NT2/D1 (cell line): ENCODE data around the gene EPB41.

Source experiments
- SUZ12 ChIP-seq: IDR thresholded peaks from 2 replicates; pipeline ENCODE4 v1.6.1; 2011; ENCODE audit not compliant: insufficient read length, insufficient read depth; ENCODE audit errors: extremely low read depth
- YY1 ChIP-seq: IDR thresholded peaks from 2 replicates; pipeline ENCODE4 v1.6.1; 2011; ENCODE audit not compliant: insufficient read length, insufficient read depth
- ZNF274 ChIP-seq: IDR thresholded peaks from 2 replicates; pipeline ENCODE4 v1.6.1; 2011; ENCODE audit warnings: mild to moderate bottlenecking, low read depth, low read length

DNA sequence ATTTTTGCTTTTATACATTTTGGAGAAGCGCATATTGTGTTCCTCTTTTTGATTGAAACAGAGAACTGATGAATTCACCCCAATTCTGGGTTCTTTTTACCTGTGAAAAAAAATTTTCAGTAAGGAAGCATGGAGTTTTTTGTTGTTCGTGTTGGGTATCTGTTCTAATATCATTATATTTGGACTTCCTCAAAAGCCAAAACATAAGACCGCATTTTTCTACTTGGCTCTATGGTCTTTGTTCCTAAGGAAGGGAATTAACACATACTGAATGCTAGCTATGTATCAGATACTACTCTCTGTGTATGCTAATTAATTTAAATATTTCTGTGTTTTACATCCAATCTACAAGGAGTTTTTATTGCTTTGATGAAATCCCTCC is 12.9 kb downstream of the EPB41 start:
- TF ChIP-seq YY1 (no peak), ZNF274 (no peak), SUZ12 (no peak)
